GM03348 (cell line): ENCODE results near the gene TATDN3.
A peak's percentile ranks its signal among the peaks of the same experiment; 100 is the strongest.
"Not testable (repeated sequence)": the region's sequence is repeated elsewhere in the genome, so short reads cannot be mapped to it uniquely, and the experiment has no call there.

Experiments
- DNase-seq: peaks from one replicate; pipeline ENCODE4 v3.0.0; 2012; ENCODE audit warnings: low spot score

TATDN3 gene, protein sequence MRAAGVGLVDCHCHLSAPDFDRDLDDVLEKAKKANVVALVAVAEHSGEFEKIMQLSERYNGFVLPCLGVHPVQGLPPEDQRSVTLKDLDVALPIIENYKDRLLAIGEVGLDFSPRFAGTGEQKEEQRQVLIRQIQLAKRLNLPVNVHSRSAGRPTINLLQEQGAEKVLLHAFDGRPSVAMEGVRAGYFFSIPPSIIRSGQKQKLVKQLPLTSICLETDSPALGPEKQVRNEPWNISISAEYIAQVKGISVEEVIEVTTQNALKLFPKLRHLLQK

DNA sequence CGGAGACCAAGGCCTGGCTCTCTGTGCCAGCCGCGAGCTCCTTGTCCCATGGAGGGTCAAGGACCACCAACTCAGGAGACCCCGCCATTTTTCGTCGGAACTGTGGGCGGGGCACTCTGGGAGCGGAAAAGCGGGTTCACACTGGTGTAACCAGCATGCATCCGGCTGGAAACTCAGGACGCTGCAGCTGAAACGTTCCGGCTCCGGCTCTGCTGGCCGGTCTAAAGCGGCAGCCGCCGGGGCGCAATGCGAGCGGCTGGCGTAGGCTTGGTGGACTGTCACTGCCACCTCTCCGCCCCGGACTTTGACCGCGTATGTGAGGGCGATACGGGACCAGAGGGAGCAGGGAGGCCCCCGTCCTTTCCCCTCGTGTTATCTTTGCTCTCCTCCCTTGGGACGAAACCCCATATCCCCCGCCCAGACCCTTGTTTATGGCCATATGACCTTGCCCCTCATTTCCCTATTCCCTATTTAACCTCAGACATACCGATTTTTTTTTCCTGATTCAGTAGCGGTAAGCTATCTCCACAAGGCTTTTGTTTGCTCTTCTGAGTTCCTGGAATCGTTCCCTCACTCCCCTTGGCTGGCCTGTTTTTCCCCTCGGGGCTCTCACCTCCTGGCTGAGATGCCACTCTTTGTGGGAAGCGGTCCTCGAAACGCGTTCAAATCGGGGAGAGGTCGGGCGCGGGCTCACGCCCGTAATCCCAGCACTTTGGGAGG lies at the start of gene TATDN3, which contains the start of gene NSL1:
TATDN3 (plus strand) TSS at position 219 of the 720 bp plus-strand sequence; CDS start at position 247, 28 bp downstream.
NSL1 (minus strand) TSS at position 102 of the 720 bp plus-strand sequence; CDS start at position 88, 14 bp downstream.
- DNase-seq = peak; percentile 89

DNA sequence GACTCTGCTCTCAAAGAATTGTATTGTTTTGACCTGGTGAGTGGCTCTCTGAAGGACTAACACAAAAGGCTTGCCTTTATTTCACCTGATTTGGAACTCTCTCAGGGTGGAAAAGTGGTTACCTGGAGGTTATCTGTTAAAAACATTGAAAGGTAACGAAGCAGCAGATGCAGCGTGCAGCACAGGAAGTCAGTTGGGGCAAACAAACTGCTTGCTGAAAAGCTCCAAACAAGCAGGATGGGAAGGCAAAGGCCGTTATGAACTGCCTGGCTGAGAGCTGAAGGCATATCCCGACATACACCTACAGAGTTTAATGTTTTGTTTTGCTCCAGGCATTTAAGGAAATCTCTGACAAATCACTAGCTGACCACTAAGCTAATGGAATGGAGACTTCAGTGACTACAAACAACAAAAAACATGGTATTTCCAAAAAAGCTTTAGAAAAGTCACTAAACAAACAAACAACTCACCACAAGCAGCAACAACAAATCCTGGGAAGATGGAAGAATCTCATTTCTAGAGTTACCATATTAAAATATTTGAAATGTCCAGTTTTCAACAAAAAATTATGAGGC lies 47.7 kb upstream of the TATDN3 start:
- no peak for DNase-seq

DNA sequence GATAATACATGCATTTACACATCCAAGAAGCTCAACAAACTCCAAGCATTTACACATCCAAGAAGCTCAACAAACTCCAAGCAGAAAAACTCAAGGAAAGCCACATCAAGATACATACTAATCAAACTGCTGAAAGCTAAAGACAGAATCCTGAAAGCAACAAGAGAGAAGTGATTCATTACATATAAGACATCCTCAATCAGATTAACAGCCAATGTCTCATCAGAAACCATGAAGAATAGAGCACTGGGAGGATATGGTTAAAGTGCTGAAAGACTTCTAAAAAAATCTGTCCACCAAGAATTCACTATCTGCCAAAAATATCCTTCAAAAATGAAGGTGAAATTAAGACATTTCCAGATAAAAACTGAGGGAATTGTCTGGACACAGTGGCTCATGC lies 46.4 kb upstream of the TATDN3 start:
- no peak for DNase-seq

DNA sequence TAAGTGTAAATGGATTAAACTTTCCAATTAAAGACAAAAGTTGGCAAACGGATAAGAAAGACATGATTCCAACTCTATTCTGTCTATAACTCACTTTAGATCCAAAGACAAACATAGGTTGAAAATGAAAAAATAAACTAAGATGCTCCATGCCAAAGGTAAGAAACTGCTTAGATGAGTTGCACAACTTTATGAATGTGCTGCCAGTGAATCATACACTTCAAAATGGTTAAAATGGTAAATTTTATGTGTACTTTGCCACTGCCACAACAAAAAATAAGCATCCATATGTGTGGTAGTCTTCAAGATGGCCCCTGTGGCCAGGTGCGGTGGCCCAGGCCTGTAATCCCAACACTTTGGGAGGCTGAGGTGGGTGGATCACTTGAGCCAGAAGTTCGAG lies 45.1 kb upstream of the TATDN3 start:
- no peak for DNase-seq

DNA sequence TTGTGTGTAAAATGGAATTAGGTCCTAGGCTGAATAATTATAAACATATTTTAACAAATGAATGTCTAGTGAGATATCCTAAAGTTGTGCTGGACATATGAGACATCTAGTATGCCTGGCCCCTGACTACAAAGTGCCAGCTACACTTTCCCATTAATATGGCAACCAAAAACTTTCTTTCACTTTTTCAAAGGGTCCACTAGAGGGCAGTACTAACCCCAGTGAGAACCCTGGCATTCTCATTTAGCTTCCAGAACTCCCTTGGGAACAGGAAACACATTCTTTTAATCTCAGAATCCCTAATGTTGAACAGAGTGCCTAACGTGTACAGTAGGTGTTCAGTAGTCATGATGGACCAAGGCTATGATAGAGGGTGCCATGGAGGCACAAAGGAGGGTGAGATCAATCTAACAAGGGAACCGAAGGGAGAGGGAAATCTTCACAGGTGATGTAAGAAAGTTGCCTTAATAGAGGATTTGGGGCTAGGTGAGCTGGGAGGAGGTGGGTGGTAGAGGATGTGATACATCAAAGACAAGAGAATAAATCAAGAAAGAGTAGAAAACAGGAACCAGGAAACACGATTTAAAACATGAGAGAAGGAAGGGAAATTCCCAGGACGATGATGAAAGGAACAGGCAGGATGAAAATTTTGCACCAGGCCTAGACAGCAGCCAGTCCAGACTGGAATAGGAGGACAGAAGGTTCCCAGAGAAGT lies 41.7 kb upstream of the TATDN3 start:
- DNase-seq = peak; percentile 84

DNA sequence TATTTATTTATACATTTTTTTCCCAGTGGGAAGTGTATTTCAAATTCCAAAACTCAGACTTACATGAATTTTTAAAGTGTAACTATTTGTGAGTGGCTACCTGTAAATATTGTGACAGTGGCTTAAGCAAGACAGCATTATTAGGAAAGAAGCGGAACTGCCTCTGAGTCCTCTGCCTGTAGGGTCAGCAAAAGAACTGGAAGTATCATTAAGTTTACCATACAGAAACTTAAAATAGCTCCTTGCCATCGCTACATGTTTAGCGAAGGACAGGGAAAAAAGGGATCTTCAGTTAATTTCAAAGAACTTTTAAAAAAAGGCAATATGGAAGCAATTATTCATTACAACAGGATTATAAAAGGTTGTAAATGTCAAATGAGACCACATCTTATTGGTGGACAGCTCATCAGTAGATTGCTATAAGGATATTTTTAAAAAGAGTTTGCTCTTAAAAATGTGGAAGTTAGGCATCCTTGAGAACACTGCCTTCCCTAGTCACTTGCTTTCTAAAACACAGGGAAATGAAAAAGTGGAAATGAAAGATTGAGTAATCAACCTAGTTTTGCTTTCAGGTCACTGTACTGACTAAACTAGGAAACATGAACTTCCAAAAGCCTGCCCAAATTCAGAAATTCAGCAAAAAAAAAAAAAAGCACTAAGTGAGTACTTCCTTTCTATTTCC lies 39.3 kb upstream of the TATDN3 start:
- peak; percentile 47 for DNase-seq

DNA sequence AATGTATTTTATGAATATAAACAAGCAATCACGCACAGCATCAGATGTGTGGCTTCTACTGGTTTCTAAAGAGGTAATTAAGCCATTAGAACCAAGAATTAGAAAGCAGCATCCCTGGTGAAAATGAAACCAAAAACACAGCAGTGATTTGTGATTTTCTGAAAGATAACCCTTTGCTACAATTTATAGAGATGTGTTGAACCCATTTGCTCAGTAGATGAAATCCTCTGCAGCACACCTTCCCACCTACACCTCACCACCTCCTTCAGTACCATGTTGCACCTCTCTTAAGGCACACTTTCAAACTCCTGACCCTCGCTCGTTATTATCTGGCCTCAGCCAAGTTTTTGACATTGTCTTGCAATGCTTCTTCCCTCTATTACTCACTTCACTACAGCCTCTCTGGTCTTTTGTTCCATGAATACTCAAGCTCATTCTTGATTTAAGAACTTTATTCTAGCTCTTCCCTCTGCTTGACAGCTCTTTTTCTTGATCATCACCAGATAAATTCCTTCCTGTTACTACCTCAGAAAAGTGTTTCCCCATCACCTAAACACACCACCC lies 38.7 kb upstream of the TATDN3 start:
- peak; percentile 13 for DNase-seq

DNA sequence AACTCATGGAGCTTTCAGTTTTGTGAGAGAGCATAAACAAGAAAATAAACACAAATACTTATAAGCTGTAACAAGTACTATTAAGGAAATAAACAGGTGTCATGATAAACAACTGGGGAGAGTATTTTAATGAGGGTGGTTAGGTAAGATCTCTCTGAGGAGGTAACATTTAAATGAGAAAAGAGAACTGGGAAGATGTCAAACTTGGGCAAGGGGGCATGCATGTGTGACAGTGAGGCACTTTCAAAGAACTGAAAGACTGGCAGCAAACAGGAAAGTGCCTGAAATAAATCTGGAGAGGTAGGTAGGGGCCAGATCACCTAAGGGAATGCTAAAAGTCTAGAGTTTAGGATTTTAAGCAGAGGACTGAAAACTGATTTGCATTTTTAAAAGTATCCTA lies 37.9 kb upstream of the TATDN3 start:
- no peak for DNase-seq

DNA sequence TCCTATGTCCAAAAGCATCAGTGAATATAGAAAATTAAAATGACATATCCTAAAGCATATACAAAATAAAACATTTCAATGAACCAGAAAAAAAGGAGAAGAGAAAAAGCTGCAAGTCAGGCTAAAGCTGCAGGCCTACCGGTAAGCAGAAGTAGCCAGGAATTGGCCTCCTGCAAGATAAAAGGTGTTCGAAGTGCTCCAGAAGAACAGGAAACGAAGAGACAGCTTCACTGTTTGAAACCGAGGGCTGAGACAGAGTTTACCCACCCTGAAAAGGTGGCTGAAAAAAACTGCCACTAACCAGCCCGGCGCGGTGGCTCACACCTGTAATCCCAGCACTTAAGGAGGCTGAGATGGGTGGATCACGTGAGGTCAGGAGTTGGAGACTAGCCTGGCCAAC lies 37.5 kb upstream of the TATDN3 start:
- no peak for DNase-seq

DNA sequence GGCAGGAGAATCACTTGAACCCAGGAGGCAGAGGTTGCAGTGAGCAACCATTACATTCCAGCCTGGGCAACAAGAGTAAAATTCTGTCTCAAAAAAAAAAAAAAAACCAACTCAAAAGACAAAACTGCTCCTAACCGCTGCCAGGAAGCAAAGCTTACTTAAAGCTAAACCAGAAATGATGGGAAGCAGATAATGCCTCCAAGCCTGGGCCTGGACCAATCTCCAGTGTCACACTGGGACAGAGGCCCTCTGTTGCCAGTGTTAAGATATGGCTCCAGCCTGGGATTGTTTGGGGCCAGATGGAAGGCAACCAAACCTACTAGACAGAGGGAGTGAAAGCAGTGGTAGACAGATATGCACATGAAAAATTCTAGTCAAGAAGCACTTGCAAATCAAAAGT lies 37.0 kb upstream of the TATDN3 start:
- DNase-seq = no peak

DNA sequence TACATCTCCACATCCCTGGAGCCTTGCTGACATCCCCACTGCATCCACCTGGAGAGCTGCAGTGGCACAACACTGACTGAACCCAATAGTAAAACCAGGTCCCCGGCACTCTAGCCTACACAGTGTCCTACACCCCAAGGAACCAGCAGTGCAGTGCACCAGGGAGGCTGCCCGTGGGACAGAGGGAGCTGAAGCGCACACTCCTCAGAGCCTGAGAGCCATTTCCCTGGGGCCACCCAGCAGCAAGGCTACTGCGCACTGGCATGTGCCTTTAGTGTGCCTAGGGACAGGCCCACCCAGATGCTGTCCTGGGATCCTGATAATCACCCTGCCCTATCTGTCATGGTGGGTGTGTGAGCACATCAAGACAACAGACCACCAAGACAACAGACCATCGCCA lies 32.0 kb upstream of the TATDN3 start:
- DNase-seq = no peak

DNA sequence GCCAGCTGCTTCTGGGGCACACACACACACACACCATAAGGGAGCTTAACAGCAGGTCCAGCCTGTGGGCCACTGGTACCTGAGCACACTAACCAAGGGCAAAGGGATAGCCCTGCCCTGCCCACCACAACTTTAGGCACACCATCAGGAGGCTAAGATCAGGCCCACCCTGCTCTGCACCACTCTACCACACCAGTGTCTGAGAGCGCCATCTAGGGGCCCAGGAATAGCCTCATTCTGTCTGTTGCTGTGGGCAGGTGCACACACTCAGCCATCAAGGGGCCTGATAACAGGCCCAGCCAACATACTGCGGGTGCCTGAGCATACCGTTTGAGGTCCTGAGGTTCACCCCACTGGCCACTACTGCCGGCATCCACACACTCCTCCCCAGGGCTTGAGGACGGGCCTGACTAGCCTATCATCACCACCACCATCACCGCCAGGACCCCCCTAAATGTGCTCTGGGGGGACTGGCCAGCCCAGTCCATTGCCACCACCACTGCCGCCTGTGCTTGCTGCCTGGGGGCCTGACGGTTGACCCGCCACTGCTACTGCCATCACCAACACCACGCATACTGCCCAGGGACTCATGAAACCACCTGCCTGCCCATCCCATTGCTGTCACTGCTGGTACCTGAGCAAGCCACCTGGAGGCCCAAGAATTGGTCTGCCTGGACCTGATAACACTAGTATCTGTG lies 31.4 kb upstream of the TATDN3 start:
- DNase-seq = peak; percentile 19

DNA sequence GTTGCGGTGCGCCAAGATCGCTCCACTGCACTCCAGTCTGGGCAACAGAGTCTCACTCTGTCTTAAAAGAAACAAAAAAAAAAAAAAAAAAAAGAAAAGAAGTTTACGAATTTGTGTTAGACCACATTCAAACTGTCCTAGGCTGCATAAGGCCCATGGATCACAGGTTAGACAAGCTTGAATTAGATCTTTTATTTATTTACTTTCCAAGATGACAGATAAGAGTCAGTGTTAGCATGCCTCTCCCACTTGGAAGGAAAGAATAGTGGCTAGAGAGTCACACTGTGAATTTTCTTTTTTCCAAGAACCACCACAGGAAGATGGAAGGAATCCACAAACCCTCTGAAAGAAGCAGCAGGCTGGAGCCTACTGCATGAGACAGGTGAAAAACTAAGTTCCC lies 29.5 kb upstream of the TATDN3 start:
- DNase-seq = no peak

DNA sequence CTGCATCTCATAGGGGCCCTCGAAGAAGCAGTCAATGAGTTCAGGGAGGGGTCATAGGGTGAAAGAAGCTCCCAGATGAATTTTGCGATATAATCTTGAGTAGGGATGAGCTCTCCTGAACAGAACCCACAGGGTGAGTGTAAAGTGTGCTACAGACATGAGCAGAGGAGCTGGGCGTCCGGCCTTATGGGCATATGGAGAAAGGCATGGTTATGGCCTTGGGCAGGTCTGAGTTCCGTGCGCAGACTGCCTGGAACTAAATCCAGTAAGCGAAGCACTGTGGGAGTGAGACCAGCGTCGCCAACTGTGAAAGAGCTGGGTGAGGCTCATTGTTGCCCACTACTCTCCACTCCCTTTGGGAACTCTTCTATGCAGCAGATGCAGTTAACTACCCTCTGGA lies 28.9 kb upstream of the TATDN3 start:
- no peak for DNase-seq

DNA sequence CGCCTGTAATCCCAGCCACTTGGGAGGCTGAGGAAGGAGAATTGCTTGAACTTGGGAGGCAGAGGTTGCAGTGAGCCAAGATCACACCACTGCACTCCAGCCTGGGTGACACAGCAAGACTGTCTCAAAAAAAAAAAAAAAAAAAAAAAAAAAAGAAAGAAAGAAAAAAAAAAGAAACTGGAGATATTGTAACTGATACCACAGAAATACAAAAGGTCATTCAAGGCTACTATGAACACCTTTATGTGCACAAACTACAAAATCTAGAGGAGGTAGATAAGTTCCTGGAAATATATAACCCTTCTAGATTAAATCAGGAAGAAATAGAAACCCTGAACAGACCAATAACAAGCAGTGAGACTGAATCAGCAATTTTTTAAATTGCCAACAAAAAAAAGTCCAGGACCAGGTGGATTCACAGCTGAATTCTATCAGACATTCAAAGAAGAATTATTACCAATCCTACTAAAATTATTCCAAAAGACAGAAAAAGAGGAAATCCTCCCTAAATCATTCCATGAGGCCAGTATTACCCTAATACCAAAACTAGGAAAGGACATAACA lies 26.9 kb upstream of the TATDN3 start:
- DNase-seq = not testable (repeated sequence)

DNA sequence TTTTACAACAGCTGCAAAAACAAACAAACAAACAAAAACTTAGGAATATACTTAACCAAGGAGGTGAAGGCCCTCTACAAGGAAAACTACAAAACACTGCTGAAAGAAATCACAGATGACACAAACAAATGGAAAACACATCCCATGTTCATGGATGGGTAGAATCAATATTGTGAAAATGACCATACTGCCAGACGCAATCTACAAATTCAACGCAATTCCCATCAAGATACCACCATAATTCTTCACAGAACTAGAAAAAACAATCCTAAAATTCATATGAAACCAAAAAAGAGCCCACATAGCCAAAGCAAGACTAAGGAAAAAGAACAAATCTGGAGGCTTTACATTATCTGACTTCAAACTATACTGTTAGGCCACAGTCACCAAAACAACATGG lies 24.9 kb upstream of the TATDN3 start:
- not testable (repeated sequence) for DNase-seq

DNA sequence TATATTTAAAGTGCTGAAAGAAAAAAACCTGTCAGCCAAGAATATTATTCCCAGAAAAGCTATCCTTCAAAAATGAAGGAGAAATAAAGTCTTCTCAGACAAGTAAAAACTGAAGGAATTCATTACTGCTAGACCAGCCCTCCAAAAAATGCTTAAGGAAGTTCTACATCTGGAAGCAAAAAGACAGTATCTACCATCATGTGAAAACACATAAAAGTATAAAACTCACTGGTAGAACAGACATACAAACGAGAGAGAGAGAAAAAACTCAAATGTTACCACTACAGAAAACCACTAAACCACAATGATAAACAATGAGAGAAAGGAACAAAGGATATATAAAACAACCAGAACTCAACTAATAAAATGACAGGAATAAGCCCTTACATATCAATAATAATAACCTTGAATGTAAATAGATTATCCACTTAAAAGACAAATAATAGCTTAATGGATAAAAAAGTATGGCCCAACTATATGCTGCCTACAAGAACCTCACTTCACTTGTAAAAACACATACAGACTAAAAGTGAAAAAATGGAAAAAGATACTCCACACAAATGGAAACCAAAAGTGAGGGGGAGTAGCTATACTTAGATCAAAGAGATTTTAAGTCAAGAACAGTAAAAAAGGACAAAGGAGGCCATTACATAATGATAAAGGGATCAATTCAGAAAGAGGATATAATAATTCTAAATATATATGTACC lies 22.1 kb upstream of the TATDN3 start:
- DNase-seq = no peak

DNA sequence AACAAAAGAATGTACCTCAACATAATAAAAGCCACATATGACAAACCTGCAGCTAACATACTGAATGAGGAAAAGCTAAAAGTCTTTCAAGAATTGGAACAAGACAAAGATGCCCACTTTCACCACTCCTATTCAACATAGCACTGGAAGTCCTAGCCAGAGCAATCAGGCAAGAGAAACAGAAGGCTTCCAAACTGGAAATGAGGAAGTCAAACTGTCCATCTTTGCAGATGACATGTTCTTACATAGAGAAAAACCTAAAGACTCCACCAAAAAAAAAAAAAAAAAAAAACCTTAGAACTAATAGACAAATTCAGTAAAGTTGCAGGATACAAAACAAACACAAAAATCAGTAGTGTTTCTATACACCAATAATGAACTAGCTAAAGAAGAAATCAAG lies 20.4 kb upstream of the TATDN3 start:
- no peak for DNase-seq

DNA sequence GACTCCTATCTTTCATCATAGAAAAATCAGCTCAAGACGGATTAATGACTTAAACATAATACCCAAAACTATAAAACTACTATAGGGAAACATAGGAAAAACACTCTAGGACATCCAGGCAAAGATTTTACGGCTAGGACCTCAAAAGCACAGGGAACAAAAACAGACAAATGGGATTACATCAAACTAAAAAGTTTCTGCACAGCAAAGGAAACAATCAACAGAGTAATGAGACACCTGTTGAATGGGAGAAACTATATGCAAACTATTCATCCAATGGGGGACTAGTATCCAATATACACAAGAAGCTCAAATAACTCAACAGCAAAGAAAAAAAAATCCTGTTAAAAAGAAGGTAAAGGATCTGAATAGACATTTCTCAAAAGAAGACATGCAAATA lies 18.7 kb upstream of the TATDN3 start:
- no peak for DNase-seq

DNA sequence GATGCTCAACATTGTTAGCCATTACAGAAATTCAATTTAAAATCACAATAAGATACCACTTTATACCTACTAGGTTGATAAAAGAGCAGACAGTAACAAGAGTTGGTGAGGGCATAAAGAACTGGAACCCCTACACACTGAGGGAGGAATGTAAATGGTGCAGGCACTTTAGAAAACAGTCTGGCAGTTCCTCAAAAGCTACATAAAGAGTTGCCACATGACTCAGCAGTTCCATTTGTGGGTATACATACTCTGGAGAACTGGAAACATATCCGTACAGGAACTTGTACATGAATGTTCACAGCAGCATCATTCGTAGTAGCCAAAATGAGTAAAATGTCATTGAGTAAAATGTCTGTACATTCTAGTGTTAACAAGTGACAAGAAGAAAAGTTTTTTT lies 17.1 kb upstream of the TATDN3 start:
- DNase-seq = no peak
